SK-N-MC (cell line): ENCODE measurements around the gene JMJD8.
A peak's percentile ranks its signal among the peaks of the same experiment; 100 is the strongest.

Source experiments
- DNase-seq: peaks from one replicate; pipeline ENCODE4 v3.0.0-alpha.2; 2011; ENCODE audit warnings: low read depth, low spot score
- H3K27ac ChIP-seq: fragments of 200-600 bp; sonication (generic); 2 replicates; pipeline ENCODE4 v1.5.1; 2016; ENCODE audit warnings: mixed run types
- H3K36me3 ChIP-seq: fragments of 200-600 bp; sonication (generic); 2 replicates; pipeline ENCODE4 v1.6.1; 2017; ENCODE audit warnings: antibody characterized with exemption, low read length, mixed read lengths; ENCODE audit not compliant: insufficient read depth
- H3K4me3 ChIP-seq: fragments of 200-600 bp; sonication (generic); 2 replicates; pipeline ENCODE4 v1.5.1; 2016
- H3K9ac ChIP-seq: fragments of 200-600 bp; sonication (generic); 2 replicates; pipeline ENCODE4 v1.8.0; 2017; ENCODE audit warnings: mixed run types, mixed read lengths; ENCODE audit not compliant: insufficient read length
- H3K9me3 ChIP-seq: fragments of 200-600 bp; sonication (generic); 2 replicates; pipeline ENCODE4 v1.6.1; 2017; ENCODE audit warnings: low read depth, mild to moderate bottlenecking, antibody characterized with exemption, low read length, moderate library complexity, mixed read lengths
- EZH2 ChIP-seq: fragments of 200-600 bp; sonication (generic); IDR thresholded peaks from one replicate; pipeline ENCODE4 v1.6.1; 2017; ENCODE audit warnings: antibody characterized with exemption
- FOXP2 ChIP-seq: optimal IDR thresholded peaks from 2 replicates; pipeline ENCODE3; 2011; ENCODE audit warnings: mild to moderate bottlenecking, moderate library complexity; ENCODE audit not compliant: insufficient read depth; ENCODE audit errors: extremely low read length, control extremely low read depth
- POLR2AphosphoS5 ChIP-seq: IDR thresholded peaks from 2 replicates; pipeline ENCODE4 v1.6.1; 2012; ENCODE audit warnings: mild to moderate bottlenecking, low read depth, low read length, borderline replicate concordance

Gene JMJD8

GRCh38 chr16:643050-643368, 41.1 kb downstream of the JMJD8 start:
- Histone ChIP-seq H3K27ac (no peak overlapping the region), H3K9ac (no peak overlapping the region), H3K36me3 (no peaks in the 10 kb centered on the region), H3K9me3 (no peaks in the 10 kb centered on the region), H3K4me3 (peak overlapping the region; percentile 85)
- no peak for DNase-seq
- TF ChIP-seq EZH2 (no peak), FOXP2 (no peak), POLR2AphosphoS5 (no peak)

GRCh38 chr16:642189-643049, 41.7 kb downstream of the JMJD8 start:
- DNase-seq = no peak
- Histone ChIP-seq H3K9me3 (no peaks in the 10 kb centered on the region), H3K36me3 (no peaks in the 10 kb centered on the region), H3K27ac (no peak overlapping the region), H3K9ac (peak overlapping the region; percentile 65), H3K4me3 (peak overlapping the region; percentile 85)
- no peak for TF ChIP-seq EZH2
- TF ChIP-seq FOXP2 = no peak
- no peak; the same call in 1 of the 2 replicates for TF ChIP-seq POLR2AphosphoS5

- DNase-seq = no peak
- Histone ChIP-seq H3K9me3 (no peaks in the 10 kb centered on the region), H3K9ac (peak within 1 kb of the TSS; percentile 65), H3K4me3 (peak within 1 kb of the TSS; percentile 85), H3K36me3 (no peaks in the 10 kb centered on the region), H3K27ac (no peak within 1 kb of the TSS)
- peak; percentile 48; the same call in 1 of the 2 replicates for TF ChIP-seq POLR2AphosphoS5
- no peak for TF ChIP-seq EZH2
These were observed 42.6 kb downstream of the JMJD8 start, which contains the start of gene MCRIP2 for GRCh38 chr16:641326-642188. TSS of gene MCRIP2 (plus strand) at chr16:641828. CDS start at chr16:641992, 164 bp downstream.

- no peak for DNase-seq
- Histone ChIP-seq H3K9me3 (no peaks in the 10 kb centered on the region), H3K9ac (no peak overlapping the region), H3K27ac (no peak overlapping the region), H3K4me3 (no peak overlapping the region), H3K36me3 (no peaks in the 10 kb centered on the region)
- TF ChIP-seq EZH2 (no peak), POLR2AphosphoS5 (no peak), FOXP2 (no peak)
These were observed 43.5 kb downstream of the JMJD8 start for GRCh38 chr16:640614-641013.

GRCh38 chr16:638836-639235, 45.3 kb downstream of the JMJD8 start:
- TF ChIP-seq EZH2 = no peak
- no peak for TF ChIP-seq FOXP2
- TF ChIP-seq POLR2AphosphoS5 = no peak
- peak overlapping the region; percentile 51; the same call in 1 of the 2 replicates for H3K27ac ChIP-seq
- H3K4me3 ChIP-seq = no peak overlapping the region
- H3K9me3 ChIP-seq = no peaks in the 10 kb centered on the region
- no peaks in the 10 kb centered on the region for H3K36me3 ChIP-seq
- DNase-seq = no peak
- H3K9ac ChIP-seq = no peak overlapping the region

- TF ChIP-seq POLR2AphosphoS5 (no peak), EZH2 (no peak)
- Histone ChIP-seq H3K27ac (no peak overlapping the region), H3K36me3 (no peaks in the 10 kb centered on the region), H3K9me3 (no peaks in the 10 kb centered on the region), H3K4me3 (no peak overlapping the region), H3K9ac (no peak overlapping the region)
- no peak for DNase-seq
These were observed 46.0 kb downstream of the JMJD8 start for GRCh38 chr16:638034-638543.

GRCh38 chr16:637081-638018, 46.8 kb downstream of the JMJD8 start:
- TF ChIP-seq EZH2 (no peak), FOXP2 (no peak), POLR2AphosphoS5 (no peak)
- no peak for DNase-seq

More at GRCh38 chr16:637081-638018, 46.8 kb downstream of the JMJD8 start:
- no peak overlapping the region for H3K27ac ChIP-seq
- no peaks in the 10 kb centered on the region for H3K36me3 ChIP-seq
- H3K9ac ChIP-seq = peak overlapping the region; percentile 85
- no peaks in the 10 kb centered on the region for H3K9me3 ChIP-seq
- peak overlapping the region; percentile 99 for H3K4me3 ChIP-seq
